ENCODE measurements around the gene FSTL3. TPM values are rescaled to one million over a fixed set of nuclear protein-coding genes. Genes with fewer than 3 reads are reported as not detected.

Gene FSTL3
- total RNA-seq, 1 experiment from 2014 or later = 40.9 TPM

DNA sequence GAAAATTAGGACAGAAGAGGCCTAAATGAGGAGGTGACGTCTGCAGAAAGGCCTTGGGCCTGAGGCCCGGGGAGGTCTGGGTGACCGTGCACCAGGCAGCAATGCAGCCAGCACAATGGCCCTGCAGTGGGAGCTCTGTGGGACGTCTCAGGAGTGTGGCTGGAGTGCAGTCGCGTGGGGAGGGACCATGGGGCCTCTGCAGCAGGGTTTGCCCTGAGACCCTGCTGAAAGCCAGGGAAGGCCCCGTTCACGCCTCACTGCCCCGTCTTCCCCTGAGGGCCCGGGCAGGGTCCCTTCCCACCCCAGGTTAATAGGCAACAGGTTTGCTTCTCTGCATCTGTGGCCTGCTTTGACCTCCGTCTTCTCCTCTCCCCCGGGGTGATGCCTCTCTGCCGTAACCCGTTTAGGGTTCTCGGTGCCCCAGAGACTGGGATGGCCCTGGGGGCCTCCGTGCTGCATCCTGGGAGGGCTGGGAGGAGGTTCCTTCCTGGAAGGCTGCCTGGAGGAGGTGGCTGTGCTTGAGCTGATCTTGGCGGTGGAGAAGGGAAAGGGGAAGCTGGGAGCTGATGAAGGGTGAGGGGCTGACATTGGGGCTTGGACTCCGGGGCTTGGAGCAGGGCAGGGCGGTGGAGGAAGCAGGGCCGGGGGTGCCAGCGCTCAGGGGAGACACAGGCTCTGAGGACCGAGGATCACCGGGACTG is 42.2 kb downstream of the FSTL3 start:
- Histone ChIP-seq H3K4me3 (no peak overlapping the region), H3K27ac (no peak overlapping the region), H3F3A (ENCODE audit: insufficient read depth, low read depth) (no peaks in the 10 kb centered on the region; the same call in 1 of the 2 replicates), H3K27me3 (ENCODE audit: insufficient read depth, low read depth) (peaks cover 7% of the 10 kb centered on the region; the same call in 1 of the 2 replicates), H2AFZ (no peak overlapping the region), H3K79me2 (ENCODE audit: low read depth) (no peaks in the 10 kb centered on the region), H3K9me2 (ENCODE audit: insufficient read depth) (no peaks in the 10 kb centered on the region), H3K4me2 (no peak overlapping the region), H3K9me3 (ENCODE audit: insufficient read depth, low read depth) (no peaks in the 10 kb centered on the region), H3K36me3 (ENCODE audit: low read depth) (no peaks in the 10 kb centered on the region), H3K4me1 (replicated peaks; ENCODE audit: insufficient read depth) (no peaks in the 10 kb centered on the region), H4K20me1 (ENCODE audit: insufficient read depth) (no peaks in the 10 kb centered on the region)
- TF ChIP-seq, protein P1, sequence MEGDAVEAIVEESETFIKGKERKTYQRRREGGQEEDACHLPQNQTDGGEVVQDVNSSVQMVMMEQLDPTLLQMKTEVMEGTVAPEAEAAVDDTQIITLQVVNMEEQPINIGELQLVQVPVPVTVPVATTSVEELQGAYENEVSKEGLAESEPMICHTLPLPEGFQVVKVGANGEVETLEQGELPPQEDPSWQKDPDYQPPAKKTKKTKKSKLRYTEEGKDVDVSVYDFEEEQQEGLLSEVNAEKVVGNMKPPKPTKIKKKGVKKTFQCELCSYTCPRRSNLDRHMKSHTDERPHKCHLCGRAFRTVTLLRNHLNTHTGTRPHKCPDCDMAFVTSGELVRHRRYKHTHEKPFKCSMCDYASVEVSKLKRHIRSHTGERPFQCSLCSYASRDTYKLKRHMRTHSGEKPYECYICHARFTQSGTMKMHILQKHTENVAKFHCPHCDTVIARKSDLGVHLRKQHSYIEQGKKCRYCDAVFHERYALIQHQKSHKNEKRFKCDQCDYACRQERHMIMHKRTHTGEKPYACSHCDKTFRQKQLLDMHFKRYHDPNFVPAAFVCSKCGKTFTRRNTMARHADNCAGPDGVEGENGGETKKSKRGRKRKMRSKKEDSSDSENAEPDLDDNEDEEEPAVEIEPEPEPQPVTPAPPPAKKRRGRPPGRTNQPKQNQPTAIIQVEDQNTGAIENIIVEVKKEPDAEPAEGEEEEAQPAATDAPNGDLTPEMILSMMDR (conservative IDR thresholded peaks at IDR 0.05) = no peak
- TF ChIP-seq EZH2 (IDR thresholded peaks at IDR 0.05; ENCODE audit: low read depth) = no peak
- no TSS peak for BruUV-seq (replicated peaks)
- CTCF ChIA-PET = no interaction called here
- POLR2A ChIA-PET (ENCODE audit: unreplicated experiment) = no interaction called here
- no peak for DNase-seq
- intact Hi-C loops (cut with micrococcal nuclease; ENCODE audit: unreplicated experiment) = no loop called here

DNA sequence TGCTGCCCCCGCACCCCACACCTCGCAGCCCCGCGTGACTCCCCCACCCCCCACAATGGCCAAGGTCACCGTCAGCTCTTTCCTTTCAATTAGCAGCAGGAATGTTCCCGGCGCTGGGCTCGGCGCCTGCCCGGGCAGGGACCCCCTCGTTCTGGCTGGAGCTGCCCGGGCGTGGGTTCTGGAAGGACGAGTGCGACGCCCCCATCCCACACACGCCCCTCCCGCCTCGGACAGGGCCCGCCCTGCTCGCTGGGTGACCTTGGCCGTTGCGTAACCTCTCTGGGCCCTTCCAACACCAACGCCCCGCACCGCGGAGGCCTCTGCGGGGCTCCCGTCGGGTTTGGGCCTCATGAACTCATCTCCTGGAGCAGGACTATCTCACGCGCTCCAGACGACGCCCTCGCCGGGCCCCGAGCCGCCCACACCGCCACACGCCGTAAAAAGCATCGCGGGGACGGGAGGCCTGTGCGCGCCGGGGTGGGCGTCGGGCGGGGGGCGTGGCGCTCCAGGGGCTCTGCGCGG is 42.9 kb downstream of the FSTL3 start:
- Histone ChIP-seq H3K4me2 (no peak overlapping the region), H3K79me2 (ENCODE audit: low read depth) (no peaks in the 10 kb centered on the region), H3F3A (ENCODE audit: insufficient read depth, low read depth) (no peaks in the 10 kb centered on the region; the same call in 1 of the 2 replicates), H3K9me3 (ENCODE audit: insufficient read depth, low read depth) (no peaks in the 10 kb centered on the region), H3K4me1 (replicated peaks; ENCODE audit: insufficient read depth) (no peaks in the 10 kb centered on the region), H3K4me3 (no peak overlapping the region), H3K36me3 (ENCODE audit: low read depth) (no peaks in the 10 kb centered on the region), H3K27me3 (ENCODE audit: insufficient read depth, low read depth) (peaks cover 7% of the 10 kb centered on the region; the same call in 1 of the 2 replicates), H4K20me1 (ENCODE audit: insufficient read depth) (no peaks in the 10 kb centered on the region), H2AFZ (no peak overlapping the region), H3K27ac (no peak overlapping the region), H3K9me2 (ENCODE audit: insufficient read depth) (no peaks in the 10 kb centered on the region)
- no peak for TF ChIP-seq EZH2 (IDR thresholded peaks at IDR 0.05; ENCODE audit: low read depth)
- TF ChIP-seq, protein P1 (conservative IDR thresholded peaks at IDR 0.05) = no peak
- intact Hi-C loops (cut with micrococcal nuclease; ENCODE audit: unreplicated experiment) = no loop called here
- no TSS peak for BruUV-seq (replicated peaks)
- CTCF ChIA-PET = no interaction called here
- POLR2A ChIA-PET (ENCODE audit: unreplicated experiment) = no interaction called here
- no peak for DNase-seq

DNA sequence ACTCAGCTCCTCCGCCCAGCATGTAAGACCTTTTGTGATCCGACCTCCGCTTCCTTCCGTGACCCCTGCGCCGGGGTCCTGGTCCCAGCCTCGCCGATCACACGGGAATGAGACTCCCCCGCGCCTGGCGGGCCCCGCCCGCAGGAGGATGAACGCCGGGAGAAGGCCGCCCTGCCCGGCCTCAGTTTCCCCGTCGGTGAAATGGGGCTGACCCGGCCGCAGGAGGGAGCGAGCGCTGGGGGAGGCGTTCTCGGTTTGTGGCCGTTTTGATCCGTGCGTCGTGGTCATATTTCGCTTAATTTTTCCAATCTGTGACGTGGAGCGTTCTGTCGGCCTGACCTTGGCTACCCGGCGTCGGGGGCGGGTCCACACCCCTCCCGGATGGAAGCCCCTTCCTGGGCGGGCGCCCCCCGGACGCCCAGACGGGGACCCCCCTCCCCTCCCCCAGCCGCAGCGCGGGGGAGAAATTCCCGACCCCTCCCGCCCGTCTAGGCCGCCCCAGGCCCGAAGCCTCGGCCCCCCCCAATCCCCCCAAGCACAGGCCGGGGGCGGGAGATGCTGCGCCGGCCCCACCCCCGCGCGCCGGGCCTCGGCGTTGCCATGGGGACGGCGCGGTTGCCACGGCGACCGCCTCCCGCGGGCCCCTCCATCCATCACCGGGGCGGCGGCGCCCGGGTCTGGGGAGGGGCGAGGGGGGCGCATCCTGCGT is 43.6 kb downstream of the FSTL3 start:
- no peak for DNase-seq
- Histone ChIP-seq H3K27me3 (ENCODE audit: insufficient read depth, low read depth) (peaks cover 7% of the 10 kb centered on the region; the same call in 1 of the 2 replicates), H3K4me3 (no peak overlapping the region), H3K4me1 (replicated peaks; ENCODE audit: insufficient read depth) (no peaks in the 10 kb centered on the region), H3K9me3 (ENCODE audit: insufficient read depth, low read depth) (no peaks in the 10 kb centered on the region), H4K20me1 (ENCODE audit: insufficient read depth) (no peaks in the 10 kb centered on the region), H3K9me2 (ENCODE audit: insufficient read depth) (no peaks in the 10 kb centered on the region), H3K4me2 (no peak overlapping the region), H3K79me2 (ENCODE audit: low read depth) (no peaks in the 10 kb centered on the region), H3K27ac (no peak overlapping the region), H3F3A (ENCODE audit: insufficient read depth, low read depth) (no peaks in the 10 kb centered on the region; the same call in 1 of the 2 replicates), H2AFZ (no peak overlapping the region), H3K36me3 (ENCODE audit: low read depth) (no peaks in the 10 kb centered on the region)
- BruUV-seq (replicated peaks) = no TSS peak
- CTCF ChIA-PET = no interaction called here
- POLR2A ChIA-PET (ENCODE audit: unreplicated experiment) = no interaction called here
- TF ChIP-seq, protein P1 (conservative IDR thresholded peaks at IDR 0.05) = no peak
- TF ChIP-seq EZH2 (IDR thresholded peaks at IDR 0.05; ENCODE audit: low read depth) = no peak
- intact Hi-C loops (cut with micrococcal nuclease; ENCODE audit: unreplicated experiment) = no loop called here

Measured in PC-9 (cell line).